NCI-H1436 (cell line): ENCODE measurements around the gene MIF.
A peak's percentile ranks its signal among the peaks of the same experiment; 100 is the strongest.
"Not testable (repeated sequence)": the region's sequence is repeated elsewhere in the genome, so short reads cannot be mapped to it uniquely, and the experiment has no call there.

Source experiments
- DNase-seq: peaks from one replicate; lab custom pipeline; 2025; lab: John Stamatoyannopoulos, UW

The MIF gene

GRCh38 chr22:23903328-23903971 lies 9.3 kb downstream of the MIF start:
- no peak for DNase-seq

- DNase-seq, result no peak
These were observed 10.5 kb downstream of the MIF start for GRCh38 chr22:23904573-23905254.

- DNase-seq, result no peak
These were observed 12.5 kb downstream of the MIF start for GRCh38 chr22:23906641-23907040.

GRCh38 chr22:23907423-23907822 lies 13.2 kb downstream of the MIF start:
- not testable (repeated sequence) for DNase-seq

GRCh38 chr22:23908587-23909205 lies 14.5 kb downstream of the MIF start:
- no peak for DNase-seq

GRCh38 chr22:23909296-23909898 lies 15.2 kb downstream of the MIF start:
- DNase-seq, result no peak

DNA sequence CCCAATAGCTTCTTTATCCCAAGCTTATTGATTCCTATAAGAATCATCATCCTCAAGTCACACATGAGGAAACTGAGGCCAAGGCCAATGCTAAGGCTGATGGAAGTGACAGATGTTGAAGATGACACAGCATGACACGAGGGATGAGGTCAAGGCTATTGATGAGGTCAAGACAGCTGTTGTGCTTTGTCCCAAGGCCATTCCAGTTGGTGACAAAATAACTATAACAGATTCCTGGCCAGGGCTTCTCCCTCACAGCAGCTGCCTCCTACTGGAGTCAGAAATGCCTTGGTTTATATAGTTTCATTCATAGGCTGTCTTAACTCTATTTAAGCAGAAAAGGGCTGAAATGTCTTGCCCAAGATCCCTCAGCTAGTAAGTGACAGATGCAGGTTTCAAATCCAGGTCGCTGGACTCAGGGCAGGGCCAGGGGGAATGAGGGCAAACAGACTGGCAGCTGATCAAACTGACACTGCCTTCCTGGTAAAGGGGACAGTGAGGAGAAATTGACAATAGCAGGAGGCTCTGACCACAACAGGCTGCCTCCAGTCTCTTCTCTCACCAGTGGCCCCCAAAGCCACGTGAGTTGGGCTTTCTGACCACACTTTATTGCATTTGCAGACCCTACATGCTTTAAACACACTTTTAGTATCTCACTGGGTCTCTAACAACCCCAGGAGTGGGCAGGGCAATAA lies 16.5 kb downstream of the MIF start:
- DNase-seq, result no peak

GRCh38 chr22:23911318-23911980 lies 17.3 kb downstream of the MIF start:
- DNase-seq, result no peak

GRCh38 chr22:23912293-23912903 lies 18.2 kb downstream of the MIF start:
- no peak for DNase-seq

- no peak for DNase-seq
These were observed 19.1 kb downstream of the MIF start for GRCh38 chr22:23913306-23913660.

GRCh38 chr22:23913661-23914353 lies 19.6 kb downstream of the MIF start:
- peak; percentile 99 for DNase-seq

DNA sequence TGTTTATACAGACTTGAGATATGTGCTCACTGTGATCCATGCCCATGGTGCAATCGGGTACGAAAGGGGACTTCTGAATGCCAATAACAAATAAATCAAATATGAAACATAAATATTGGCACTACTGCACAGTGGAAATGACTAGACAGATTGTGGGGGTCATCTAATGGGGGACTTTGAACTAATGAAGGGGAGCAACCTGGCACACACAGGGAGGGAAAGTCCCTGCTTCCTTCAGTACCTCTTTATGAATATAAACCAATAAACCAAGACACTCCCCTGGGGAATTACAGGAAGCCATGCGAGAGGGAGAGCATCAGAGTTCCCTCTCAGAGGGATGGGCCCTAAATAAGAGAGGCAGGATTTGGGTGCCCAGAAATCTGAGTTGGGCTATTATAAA lies 21.1 kb downstream of the MIF start:
- no peak for DNase-seq

- not testable (repeated sequence) for DNase-seq
These were observed 26.1 kb downstream of the MIF start for GRCh38 chr22:23920267-23920611.

- DNase-seq, result not testable (repeated sequence)
These were observed 27.5 kb downstream of the MIF start for GRCh38 chr22:23921586-23922201.

- DNase-seq, result no peak
These were observed 28.7 kb downstream of the MIF start for GRCh38 chr22:23922921-23923320.

GRCh38 chr22:23925020-23925606 lies 30.9 kb downstream of the MIF start:
- no peak for DNase-seq

- no peak for DNase-seq
These were observed 32.4 kb downstream of the MIF start for GRCh38 chr22:23926561-23926960.

DNA sequence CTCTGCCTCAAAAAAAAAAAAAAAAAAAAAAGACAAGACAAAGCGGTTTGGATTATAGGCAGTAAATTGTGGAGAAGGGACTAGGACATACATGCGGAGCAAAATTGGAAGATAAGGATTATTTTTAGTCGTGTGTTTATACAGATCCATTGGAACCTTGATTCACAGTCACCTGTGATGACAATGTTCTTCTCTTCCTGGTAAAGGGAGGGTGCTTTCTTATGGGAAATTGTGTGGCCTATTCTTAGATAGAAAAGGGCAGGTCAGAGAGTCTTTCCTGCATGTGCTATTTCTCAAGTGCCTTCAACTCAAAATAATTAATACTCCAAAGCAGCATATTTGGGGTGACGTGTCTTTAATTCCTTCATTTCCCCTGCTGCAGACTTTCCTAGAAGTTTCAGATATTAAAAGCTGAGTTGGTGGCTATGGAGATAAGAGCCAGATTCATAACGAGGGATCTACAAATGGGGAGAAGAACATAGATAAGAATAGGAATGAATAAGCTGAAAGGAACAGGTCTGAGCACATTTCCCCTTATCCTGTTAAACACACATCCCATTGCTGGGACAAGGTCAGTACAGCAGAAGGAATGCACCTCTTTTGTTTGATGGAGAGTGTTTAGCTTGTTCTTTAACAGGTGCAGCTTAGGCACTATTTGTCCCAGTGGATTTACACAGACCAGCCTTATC lies 44.3 kb downstream of the MIF start:
- no peak for DNase-seq

GRCh38 chr22:23939017-23939357 lies 44.8 kb downstream of the MIF start:
- no peak for DNase-seq

- not testable (repeated sequence) for DNase-seq
These were observed 46.0 kb downstream of the MIF start for GRCh38 chr22:23940166-23940565.
